SK-N-SH treated with all-trans-retinoic acid at 6 μM for 48 hours (cell line): Measurements from ENCODE around the gene GEMIN2.

Source experiments
- GLIS3 ChIP-seq: fragments of 250-450 bp; sonication (Bioruptor Pico); IDR thresholded peaks from 2 replicates; pipeline ENCODE4 v1.5.0; 2020; ENCODE audit warnings: mild to moderate bottlenecking, moderate library complexity
- ISL1 ChIP-seq: fragments of 250-450 bp; sonication (Bioruptor Pico); IDR thresholded peaks from 2 replicates; pipeline ENCODE4 v2.1.2; 2022; ENCODE audit warnings: mild to moderate bottlenecking, moderate library complexity
- OSR1 ChIP-seq: fragments of 250-450 bp; sonication (Bioruptor Pico); IDR thresholded peaks from 2 replicates; pipeline ENCODE4 v1.8.0; 2022; ENCODE audit warnings: moderate library complexity, mild to moderate bottlenecking, inconsistent platforms
- PATZ1 ChIP-seq: fragments of 250-450 bp; sonication (Bioruptor Pico); IDR thresholded peaks from 2 replicates; pipeline ENCODE4 v1.8.0; 2020; ENCODE audit warnings: mild to moderate bottlenecking, moderate library complexity, borderline replicate concordance
- PPARA ChIP-seq: fragments of 250-450 bp; sonication (Bioruptor Pico); IDR thresholded peaks from 2 replicates; pipeline ENCODE4 v1.5.0; 2020; ENCODE audit warnings: mild to moderate bottlenecking, borderline replicate concordance
- RARB ChIP-seq: fragments of 250-450 bp; sonication (Bioruptor Pico); IDR thresholded peaks from 2 replicates; pipeline ENCODE4 v1.8.0; 2021; ENCODE audit warnings: mild to moderate bottlenecking, moderate library complexity
- TCF4 ChIP-seq: fragments of 250-450 bp; sonication (Bioruptor Pico); IDR thresholded peaks from 2 replicates; pipeline ENCODE4 v1.8.0; 2021; ENCODE audit warnings: mild to moderate bottlenecking, moderate library complexity, borderline replicate concordance
- TOX ChIP-seq: fragments of 250-450 bp; sonication (Bioruptor Pico); IDR thresholded peaks from 2 replicates; pipeline ENCODE4 v1.8.0; 2021; ENCODE audit warnings: mild to moderate bottlenecking, moderate library complexity, borderline replicate concordance

GRCh38 chr14:39177168-39177545 is 63.0 kb downstream of the GEMIN2 start:
- TF ChIP-seq RARB (CRISPR knock-in tag) (no peak), GLIS3 (CRISPR knock-in tag) (no peak), TOX (no peak), TCF4 (CRISPR knock-in tag) (no peak), OSR1 (CRISPR knock-in tag) (no peak), PPARA (CRISPR knock-in tag) (no peak), PATZ1 (CRISPR knock-in tag) (no peak), ISL1 (CRISPR knock-in tag) (no peak)
